Epithelial cell of alveolus of lung (primary cell): Measurements from ENCODE around the gene SNX14. TPM values are rescaled to one million over a fixed set of nuclear protein-coding genes. Genes with fewer than 3 reads are reported as not detected.

Experiments
- total RNA-seq: library from RNA; depleted of rRNA; stranded (reverse); fragments of >200 nt; gene quantifications from 2 replicates; pipeline ENCODE4 v1.2.1, GENCODE V29; 2015

SNX14 gene, protein sequence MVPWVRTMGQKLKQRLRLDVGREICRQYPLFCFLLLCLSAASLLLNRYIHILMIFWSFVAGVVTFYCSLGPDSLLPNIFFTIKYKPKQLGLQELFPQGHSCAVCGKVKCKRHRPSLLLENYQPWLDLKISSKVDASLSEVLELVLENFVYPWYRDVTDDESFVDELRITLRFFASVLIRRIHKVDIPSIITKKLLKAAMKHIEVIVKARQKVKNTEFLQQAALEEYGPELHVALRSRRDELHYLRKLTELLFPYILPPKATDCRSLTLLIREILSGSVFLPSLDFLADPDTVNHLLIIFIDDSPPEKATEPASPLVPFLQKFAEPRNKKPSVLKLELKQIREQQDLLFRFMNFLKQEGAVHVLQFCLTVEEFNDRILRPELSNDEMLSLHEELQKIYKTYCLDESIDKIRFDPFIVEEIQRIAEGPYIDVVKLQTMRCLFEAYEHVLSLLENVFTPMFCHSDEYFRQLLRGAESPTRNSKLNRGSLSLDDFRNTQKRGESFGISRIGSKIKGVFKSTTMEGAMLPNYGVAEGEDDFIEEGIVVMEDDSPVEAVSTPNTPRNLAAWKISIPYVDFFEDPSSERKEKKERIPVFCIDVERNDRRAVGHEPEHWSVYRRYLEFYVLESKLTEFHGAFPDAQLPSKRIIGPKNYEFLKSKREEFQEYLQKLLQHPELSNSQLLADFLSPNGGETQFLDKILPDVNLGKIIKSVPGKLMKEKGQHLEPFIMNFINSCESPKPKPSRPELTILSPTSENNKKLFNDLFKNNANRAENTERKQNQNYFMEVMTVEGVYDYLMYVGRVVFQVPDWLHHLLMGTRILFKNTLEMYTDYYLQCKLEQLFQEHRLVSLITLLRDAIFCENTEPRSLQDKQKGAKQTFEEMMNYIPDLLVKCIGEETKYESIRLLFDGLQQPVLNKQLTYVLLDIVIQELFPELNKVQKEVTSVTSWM
- total RNA-seq, result 53.5 and 69.3 TPM in 2 replicates

DNA sequence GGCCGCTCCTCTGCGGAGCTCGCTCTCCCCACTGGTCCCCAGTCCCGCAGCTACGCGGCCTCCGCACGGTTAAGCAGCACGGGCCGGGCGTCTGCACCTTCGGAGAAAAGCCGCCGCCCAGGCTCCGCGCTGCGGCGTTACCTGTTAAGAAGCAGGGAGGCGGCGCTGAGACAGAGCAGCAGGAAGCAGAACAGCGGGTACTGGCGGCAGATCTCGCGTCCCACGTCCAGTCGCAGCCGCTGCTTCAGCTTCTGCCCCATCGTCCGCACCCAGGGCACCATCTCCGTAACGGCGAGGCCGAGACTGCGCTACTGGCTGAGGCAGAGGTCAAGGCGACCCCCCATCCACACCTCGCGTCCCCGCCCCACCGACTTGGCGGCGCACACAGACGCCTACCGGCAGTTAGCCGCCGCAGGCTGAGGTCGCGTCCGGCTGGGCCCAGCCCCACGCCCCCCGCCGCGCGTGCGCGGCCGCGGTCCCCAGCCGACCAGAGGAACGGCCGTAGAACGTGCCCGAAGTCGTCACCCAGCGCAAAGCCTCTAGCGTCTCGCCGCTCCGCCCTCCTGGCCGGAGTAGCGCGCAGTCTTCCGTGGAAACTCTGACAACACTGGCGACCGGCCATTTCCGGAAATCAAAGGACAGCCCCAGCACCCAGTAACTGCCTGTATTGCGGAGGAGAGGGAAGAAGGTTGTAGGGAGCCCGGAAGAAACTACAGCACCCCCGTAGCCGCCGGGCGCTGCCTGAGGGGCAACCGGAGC is at the start of gene SNX14:
Gene SNX14, minus strand, starts transcription at position 421 of the 759 bp plus-strand sequence. Its CDS starts 140 bp downstream, at position 281.

DNA sequence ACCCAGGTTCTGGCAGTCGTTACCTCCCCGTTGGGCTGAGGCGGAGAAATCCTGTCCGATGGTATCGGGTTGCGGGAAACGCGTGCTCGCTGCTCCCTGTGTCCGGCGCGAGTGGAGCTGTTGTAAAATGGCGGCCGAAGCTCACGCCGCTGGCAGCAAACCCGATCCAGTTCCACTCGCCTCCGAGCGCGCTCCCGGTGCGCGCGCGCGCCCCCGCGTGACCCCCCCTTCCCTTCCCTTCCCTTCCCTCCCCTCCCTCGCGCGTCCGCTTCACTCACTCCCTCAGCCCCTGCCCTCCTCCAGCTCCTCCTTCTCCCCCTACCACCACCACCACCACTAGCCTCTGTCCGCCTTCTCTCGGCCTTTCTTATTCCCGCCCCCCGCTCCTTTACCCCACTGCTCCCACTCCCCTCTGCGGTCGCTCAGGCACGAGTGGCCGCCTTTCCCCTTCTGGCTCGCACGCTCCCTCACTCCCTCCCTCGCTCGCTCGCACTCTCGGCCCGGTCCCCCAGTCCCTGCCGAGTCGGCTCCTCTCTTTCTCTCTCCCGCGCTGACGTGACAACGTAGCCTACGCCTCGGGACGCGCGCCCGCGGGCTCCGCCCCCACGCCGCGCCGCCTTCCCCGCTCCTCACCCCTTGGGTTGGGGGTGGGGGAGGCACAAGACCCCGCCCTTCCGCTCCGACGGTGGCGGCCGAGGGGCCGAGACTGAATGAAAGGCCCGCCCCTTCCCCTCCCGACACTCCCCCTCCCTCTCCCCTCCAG is 49.3 kb upstream of the SNX14 start, which contains the start of gene SYNCRIP:
Gene SYNCRIP, minus strand, starts transcription at position 113 of the 763 bp plus-strand sequence. CDS start 1,447 bp downstream, outside the sequence.

Other genes with a start within 250 kb of the SNX14 start
- 27.9 and 111 TPM in 2 replicates for gene NT5E, start 143.8 kb downstream of the SNX14 start, total RNA-seq
- gene SYNCRIP, start 49.0 kb upstream of the SNX14 start, total RNA-seq, result 52.9 and 63.4 TPM in 2 replicates